Mucosa of rectum (tissue), 2 donors: Measurements from ENCODE around the gene GRAMD2A.

ENCODE experiments used
- H3K27ac ChIP-seq, 2 donors: one replicate each; pipeline ENCODE4 v1.7.0; 2013; ENCODE audit warnings: inconsistent platforms in 2 of 2, low read depth in 2 of 2, low read length in 2 of 2
- H3K27me3 ChIP-seq, 2 donors: one replicate each; pipeline ENCODE4 v1.7.0; 2013; ENCODE audit warnings: low read length in 2 of 2; ENCODE audit not compliant: control insufficient read depth in 2 of 2, insufficient read depth in 2 of 2
- H3K36me3 ChIP-seq, 2 donors: one replicate each; pipeline ENCODE4 v1.7.0; 2013; ENCODE audit warnings: low read length in 2 of 2; ENCODE audit not compliant: control insufficient read depth in 2 of 2, insufficient read depth in 2 of 2
- H3K4me1 ChIP-seq, 2 donors: one replicate each; pipeline ENCODE4 v1.7.0; 2013; ENCODE audit warnings: low read length in 2 of 2, mild to moderate bottlenecking in 1 of 2; ENCODE audit not compliant: control insufficient read depth in 2 of 2, insufficient read depth in 2 of 2
- H3K4me3 ChIP-seq, 2 donors: one replicate each; pipeline ENCODE4 v1.7.0; 2013; ENCODE audit warnings: low read length in 2 of 2
- H3K9ac ChIP-seq, 2 donors: one replicate each; pipeline ENCODE4 v1.7.0; 2013; ENCODE audit warnings: low read length in 2 of 2, low read depth in 1 of 2, mild to moderate bottlenecking in 1 of 2
- H3K9me3 ChIP-seq, 2 donors: one replicate each; pipeline ENCODE4 v1.7.0; 2013; ENCODE audit warnings: low read length in 2 of 2; ENCODE audit not compliant: control insufficient read depth in 2 of 2
- donor health status: healthy.
- donor health status: Normal muscosa, but diverticular disease.

Gene GRAMD2A

GRCh38 chr15:72169236-72169920, 28.2 kb downstream of the GRAMD2A start:
- Histone ChIP-seq H3K27me3 (no peaks in the 10 kb centered on the region), H3K4me3 (peak overlapping the region in 1 of 2 donors; percentile 17), H3K9ac (peak overlapping the region in 1 of 2 donors; percentile 73), H3K36me3 (no peaks in the 10 kb centered on the region), H3K4me1 (peaks cover 4 to 14% of the 10 kb centered on the region in 2 donors), H3K9me3 (no peaks in the 10 kb centered on the region), H3K27ac (peak overlapping the region; percentile 60 to 87)

DNA sequence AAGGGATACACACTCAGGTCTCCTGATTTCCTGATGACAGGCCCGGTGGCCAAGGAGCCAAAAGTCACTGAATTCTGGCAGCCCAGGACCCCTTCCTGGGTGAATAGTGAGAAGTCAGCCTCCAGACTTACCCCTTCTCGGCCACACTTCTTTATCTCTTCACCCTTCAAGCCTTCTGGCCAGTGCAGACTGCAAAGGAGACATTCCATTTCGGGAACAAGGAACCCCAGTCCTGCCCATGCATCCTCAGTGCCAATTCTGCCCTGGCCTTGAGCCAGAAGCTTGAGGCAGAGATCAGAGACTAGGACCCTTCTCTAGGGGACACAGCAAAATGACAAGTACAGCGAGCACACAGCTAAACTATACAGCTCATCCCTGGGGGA, 28.8 kb downstream of the GRAMD2A start:
- Histone ChIP-seq H3K36me3 (no peaks in the 10 kb centered on the region), H3K27ac (no peak overlapping the region), H3K9ac (no peak overlapping the region), H3K9me3 (no peaks in the 10 kb centered on the region), H3K4me1 (peaks cover 4 to 14% of the 10 kb centered on the region in 2 donors), H3K4me3 (no peak overlapping the region), H3K27me3 (no peaks in the 10 kb centered on the region)

- Histone ChIP-seq H3K9me3 (no peaks in the 10 kb centered on the region), H3K27ac (no peak overlapping the region), H3K4me1 (peaks cover 4 to 14% of the 10 kb centered on the region in 2 donors), H3K27me3 (no peaks in the 10 kb centered on the region), H3K4me3 (no peak overlapping the region), H3K36me3 (no peaks in the 10 kb centered on the region), H3K9ac (no peak overlapping the region)
Measured at GRCh38 chr15:72168131-72168807, 29.3 kb downstream of the GRAMD2A start.

DNA sequence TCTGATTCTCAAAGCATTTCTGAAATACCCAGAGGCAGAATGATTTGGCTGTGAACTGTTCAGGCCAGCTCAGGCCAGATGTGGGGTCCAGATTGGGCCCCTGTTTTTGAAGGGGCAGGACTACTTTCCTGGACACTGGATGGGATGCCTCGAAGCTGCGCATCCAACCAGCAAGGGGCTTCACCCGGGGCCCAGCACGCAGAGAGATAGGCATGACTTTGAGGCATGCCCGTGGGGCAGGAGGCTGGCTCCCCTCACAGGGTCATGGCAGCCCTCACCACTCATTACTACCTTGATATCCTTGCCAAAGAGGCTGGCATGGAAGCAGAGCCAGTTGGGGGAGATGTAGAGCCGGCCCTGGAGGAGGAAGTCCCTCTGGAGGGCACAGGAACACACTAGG, 30.1 kb downstream of the GRAMD2A start:
- H3K9me3 ChIP-seq, result no peaks in the 10 kb centered on the region
- H3K27me3 ChIP-seq, result no peaks in the 10 kb centered on the region
- no peak overlapping the region for H3K9ac ChIP-seq
- peaks cover 4 to 14% of the 10 kb centered on the region in 2 donors for H3K4me1 ChIP-seq
- H3K36me3 ChIP-seq, result no peaks in the 10 kb centered on the region
- no peak overlapping the region for H3K4me3 ChIP-seq
- H3K27ac ChIP-seq, result no peak overlapping the region

GRCh38 chr15:72166716-72167417, 30.7 kb downstream of the GRAMD2A start:
- Histone ChIP-seq H3K4me3 (no peak overlapping the region), H3K36me3 (no peaks in the 10 kb centered on the region), H3K4me1 (peaks cover 4 to 14% of the 10 kb centered on the region in 2 donors), H3K9me3 (no peaks in the 10 kb centered on the region), H3K27me3 (no peaks in the 10 kb centered on the region), H3K27ac (no peak overlapping the region), H3K9ac (no peak overlapping the region)

DNA sequence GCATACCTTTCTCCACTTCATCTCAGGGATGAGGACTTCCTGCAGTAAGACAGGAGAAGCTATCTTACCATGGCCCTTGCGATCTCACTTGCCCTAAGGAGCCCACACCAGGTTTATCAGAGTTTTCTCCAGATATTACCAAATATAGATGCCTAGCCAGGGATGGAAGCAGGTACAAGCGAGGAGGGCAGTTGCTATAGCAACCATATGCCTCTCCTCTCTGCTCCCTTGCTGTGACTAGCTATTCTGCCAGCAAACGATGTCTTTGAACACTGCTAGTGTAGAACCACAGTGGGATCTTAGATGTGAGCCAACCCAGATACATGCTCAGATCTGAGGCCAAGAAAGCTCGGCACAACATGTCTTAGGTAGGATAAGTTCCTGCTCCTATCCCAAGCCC, 33.9 kb downstream of the GRAMD2A start:
- Histone ChIP-seq H3K4me3 (no peak overlapping the region), H3K36me3 (no peaks in the 10 kb centered on the region), H3K4me1 (no peaks in the 10 kb centered on the region), H3K9ac (no peak overlapping the region), H3K27ac (no peak overlapping the region), H3K27me3 (no peaks in the 10 kb centered on the region), H3K9me3 (no peaks in the 10 kb centered on the region)

- Histone ChIP-seq H3K9me3 (no peaks in the 10 kb centered on the region), H3K27me3 (no peaks in the 10 kb centered on the region), H3K9ac (no peak overlapping the region), H3K4me1 (no peaks in the 10 kb centered on the region), H3K36me3 (no peaks in the 10 kb centered on the region), H3K4me3 (no peak overlapping the region), H3K27ac (no peak overlapping the region)
Measured at GRCh38 chr15:72162569-72162968, 35.0 kb downstream of the GRAMD2A start.

- Histone ChIP-seq H3K4me3 (no peak overlapping the region), H3K27me3 (no peaks in the 10 kb centered on the region), H3K27ac (no peak overlapping the region), H3K9ac (no peak overlapping the region), H3K4me1 (no peaks in the 10 kb centered on the region), H3K9me3 (no peaks in the 10 kb centered on the region), H3K36me3 (no peaks in the 10 kb centered on the region)
Measured at GRCh38 chr15:72161361-72162132, 36.0 kb downstream of the GRAMD2A start.

GRCh38 chr15:72160696-72161245, 36.8 kb downstream of the GRAMD2A start:
- Histone ChIP-seq H3K4me1 (peaks cover 4 to 5% of the 10 kb centered on the region in 2 donors), H3K9me3 (no peaks in the 10 kb centered on the region), H3K9ac (no peak overlapping the region), H3K27me3 (no peaks in the 10 kb centered on the region), H3K27ac (no peak overlapping the region), H3K4me3 (no peak overlapping the region), H3K36me3 (no peaks in the 10 kb centered on the region)
